ENCODE measurements around the gene XAB2. TPM values are rescaled to one million over a fixed set of nuclear protein-coding genes. Genes with fewer than 3 reads are reported as not detected.
"Not testable (repeated sequence)": the region's sequence is repeated elsewhere in the genome, so short reads cannot be mapped to it uniquely, and the experiment has no call there.

The XAB2 gene
- total RNA-seq, 2 experiments from 2014 or later, result 118 to 121 TPM

- Mint-ChIP-seq H3K27ac (no peak overlapping the region), H3K9me3 (no peaks in the 10 kb centered on the region), H3K27me3 (no peaks in the 10 kb centered on the region), H3K36me3 (ENCODE audit: low read depth) (peaks cover 31% of the 10 kb centered on the region), H3K4me3 (no peak overlapping the region), H3K4me1 (ENCODE audit: low read depth) (peaks cover 3% of the 10 kb centered on the region)
- peaks cover 9% of the 10 kb centered on the region for H3K4me1 ChIP-seq (ENCODE audit: insufficient read depth, low read length)
- no peaks in the 10 kb centered on the region for H3K27me3 ChIP-seq (ENCODE audit: control insufficient read depth in 1 of 2, insufficient read depth in 2 of 2, low read length in 2 of 2)
- ATAC-seq (ENCODE audit: poor library complexity), result no peak
- H3K27ac ChIP-seq (ENCODE audit: low read depth in 1 of 2, low read length in 2 of 2), result no peak overlapping the region
- no peaks in the 10 kb centered on the region for H3K9me3 ChIP-seq (ENCODE audit: control insufficient read depth in 1 of 2, insufficient read depth in 1 of 2, low read length in 2 of 2)
- CTCF ChIA-PET, result interaction anchor here (1.8 kb wide), 1 partner anchor 36 kb away, joined by 5 read pairs; the partner anchor contains the start of gene TRAPPC5
- TF ChIP-seq CTCF (IDR thresholded peaks at IDR 0.05), result no peak
- POLR2A ChIA-PET, result interaction anchor here (1.0 kb wide), 1 partner anchor 14 kb away, joined by 3 read pairs; no protein-coding TSS in a partner anchor
- H3K4me3 ChIP-seq (ENCODE audit: low read length), result no peak overlapping the region
- intact Hi-C loops (cut with DNase I, micrococcal nuclease), result no loop called here
- DNase-seq, result peak in 1 of 14 experiments; percentile 39
- H3K36me3 ChIP-seq (ENCODE audit: insufficient read depth, low read length), result peaks cover 47% of the 10 kb centered on the region
These were observed 15.8 kb upstream of the XAB2 start for GRCh38 chr19:7645163-7645562.

- intact Hi-C loops (cut with DNase I, micrococcal nuclease), result no loop called here
- DNase-seq (peak in 1 of 14 experiments; percentile 37), ATAC-seq (ENCODE audit: poor library complexity) (no peak)
- H3K27me3 Mint-ChIP-seq, result no peaks in the 10 kb centered on the region
- H3K4me3 Mint-ChIP-seq, result no peak overlapping the region
- peaks cover 37% of the 10 kb centered on the region for H3K36me3 Mint-ChIP-seq (ENCODE audit: low read depth)
- H3K9me3 Mint-ChIP-seq, result no peaks in the 10 kb centered on the region
- no peak overlapping the region for H3K27ac ChIP-seq (ENCODE audit: low read depth in 1 of 2, low read length in 2 of 2)
- H3K9me3 ChIP-seq (ENCODE audit: control insufficient read depth in 1 of 2, insufficient read depth in 1 of 2, low read length in 2 of 2), result no peaks in the 10 kb centered on the region
- H3K4me1 ChIP-seq (ENCODE audit: insufficient read depth, low read length), result peaks cover 14% of the 10 kb centered on the region
- POLR2A ChIA-PET, result interaction anchor here (1.0 kb wide), 1 partner anchor 14 kb away, joined by 3 read pairs; no protein-coding TSS in a partner anchor
- CTCF ChIA-PET, result interaction anchor here (1.8 kb wide), 1 partner anchor 36 kb away, joined by 5 read pairs; the partner anchor contains the start of gene TRAPPC5
- peaks cover 10% of the 10 kb centered on the region for H3K4me1 Mint-ChIP-seq (ENCODE audit: low read depth)
- H3K4me3 ChIP-seq (ENCODE audit: low read length), result no peak overlapping the region
- H3K27me3 ChIP-seq (ENCODE audit: control insufficient read depth in 1 of 2, insufficient read depth in 2 of 2, low read length in 2 of 2), result no peaks in the 10 kb centered on the region
- TF ChIP-seq CTCF (IDR thresholded peaks at IDR 0.05), result no peak
- no peak overlapping the region for H3K27ac Mint-ChIP-seq
- H3K36me3 ChIP-seq (ENCODE audit: insufficient read depth, low read length), result peaks cover 50% of the 10 kb centered on the region
These were observed 15.2 kb upstream of the XAB2 start for GRCh38 chr19:7644550-7644877.

DNA sequence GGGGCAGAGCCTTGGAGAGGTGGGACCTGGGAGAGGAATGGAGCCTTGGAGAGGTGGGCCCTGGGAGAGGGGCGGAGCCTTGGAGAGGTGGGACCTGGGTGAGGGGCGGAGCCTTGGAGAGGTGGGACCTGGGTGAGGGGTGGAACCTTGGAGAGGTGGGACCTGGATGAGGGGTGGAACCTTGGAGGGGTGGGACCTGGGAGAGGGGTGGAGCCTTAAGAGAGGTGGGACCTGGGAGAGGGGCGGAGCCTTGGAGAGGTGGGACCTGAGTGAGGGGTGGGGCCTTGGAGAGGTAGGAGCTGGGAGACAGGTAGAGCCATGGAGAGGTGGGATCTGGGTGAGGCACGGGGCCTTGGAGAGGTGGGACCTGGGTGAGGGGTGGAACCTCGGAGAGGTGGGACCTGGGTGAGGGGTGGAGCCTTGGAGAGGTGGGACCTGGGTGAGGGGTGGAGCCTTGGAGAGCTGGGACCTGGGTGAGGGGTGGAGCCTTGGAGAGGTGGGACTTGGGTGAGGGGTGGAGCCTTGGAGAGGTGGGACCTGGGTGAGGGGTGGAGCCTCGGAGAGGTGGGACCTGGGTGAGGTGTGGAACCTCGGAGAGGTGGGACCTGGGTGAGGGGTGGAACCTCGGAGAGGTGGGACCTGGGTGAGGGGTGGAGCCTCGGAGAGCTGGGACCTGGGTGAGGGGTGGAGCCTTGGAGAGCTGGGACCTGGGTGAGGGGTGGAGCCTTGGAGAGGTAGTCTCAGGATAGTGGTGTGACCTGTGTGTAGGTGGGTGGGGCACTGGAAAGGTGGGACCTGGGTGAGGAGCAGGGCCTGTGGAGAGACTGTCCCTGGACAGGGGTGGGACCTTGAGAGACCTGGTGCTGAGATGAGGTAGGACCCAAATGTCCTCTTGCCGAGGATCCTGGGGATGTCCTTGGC is 14.5 kb upstream of the XAB2 start:
- H3K4me3 Mint-ChIP-seq; H3K27me3 Mint-ChIP-seq; intact Hi-C loops (cut with DNase I, micrococcal nuclease); POLR2A ChIA-PET; H3K27me3 ChIP-seq (ENCODE audit: control insufficient read depth in 1 of 2, insufficient read depth in 2 of 2, low read length in 2 of 2); H3K27ac ChIP-seq (ENCODE audit: low read depth in 1 of 2, low read length in 2 of 2); H3K9me3 Mint-ChIP-seq; H3K4me3 ChIP-seq (ENCODE audit: low read length); H3K9me3 ChIP-seq (ENCODE audit: control insufficient read depth in 1 of 2, insufficient read depth in 1 of 2, low read length in 2 of 2): not testable (repeated sequence)
- CTCF ChIA-PET, result interaction anchor here (1.8 kb wide), 1 partner anchor 37 kb away, joined by 5 read pairs; the partner anchor contains the start of gene TRAPPC5
- DNase-seq, result peak in 3 of 14 experiments; percentile 26 to 70 (median 50)
- Mint-ChIP-seq H3K4me1 (ENCODE audit: low read depth) (peaks cover 16% of the 10 kb centered on the region), H3K36me3 (ENCODE audit: low read depth) (peaks cover 40% of the 10 kb centered on the region), H3K27ac (peak overlapping the region; percentile 17)
- ATAC-seq (ENCODE audit: poor library complexity), result peak; percentile 19
- H3K36me3 ChIP-seq (ENCODE audit: insufficient read depth, low read length), result peaks cover 50% of the 10 kb centered on the region
- H3K4me1 ChIP-seq (ENCODE audit: insufficient read depth, low read length), result peaks cover 20% of the 10 kb centered on the region

Measured in CD4-positive, alpha-beta T cell (primary cell).